Naive thymus-derived CD4-positive, alpha-beta T cell (primary cell): ENCODE measurements around the gene ECE2. TPM values are rescaled to one million over a fixed set of nuclear protein-coding genes. Genes with fewer than 3 reads are reported as not detected.

Experiments used
- ATAC-seq: fragments of 150-1000 bp; cut with Tn5 transposase; 2 replicates; pipeline ENCODE4 v1.10.0; 2021; ENCODE audit warnings: mild to moderate bottlenecking, moderate library complexity
- CTCF ChIA-PET: fragments of 350-600 bp; sonication (Branson Sonifier 250); formaldehyde crosslinking; loops from one replicate; lab custom pipeline; 2021; ENCODE audit warnings: antibody characterized with exemption; lab: Charles Lee
- POLR2A ChIA-PET: fragments of 350-600 bp; sonication (Branson Sonifier 250); formaldehyde crosslinking; loops from one replicate; lab custom pipeline; 2021; ENCODE audit warnings: antibody characterized with exemption, inconsistent platforms; lab: Charles Lee
- DNase-seq, 9 donors: peaks; one replicate each; pipeline versions ENCODE4 v3.0.0 to v3.0.0-alpha.2; 2020 to 2022; ENCODE audit warnings: mixed read lengths in 1 of 9
- H3K27ac ChIP-seq: one replicate; pipeline ENCODE4 v1.7.0; 2013; ENCODE audit warnings: mild to moderate bottlenecking, low read depth, low read length, moderate library complexity
- H3K27me3 ChIP-seq, 2 donors: one replicate each; pipeline ENCODE4 v1.7.0; 2013; ENCODE audit warnings: low read length in 2 of 2, mild to moderate bottlenecking in 2 of 2, moderate library complexity in 2 of 2; ENCODE audit not compliant: control insufficient read depth in 2 of 2, insufficient read depth in 2 of 2
- H3K36me3 ChIP-seq, 3 experiments: 1 replicate in 2 of 3; 2 replicates in 1 of 3; pipeline ENCODE4 v1.7.0; 2013; ENCODE audit warnings: low read length in 3 of 3, mild to moderate bottlenecking in 3 of 3, moderate library complexity in 1 of 3; ENCODE audit not compliant: insufficient read depth in 3 of 3, control insufficient read depth in 2 of 3
- H3K4me1 ChIP-seq, 2 donors: one replicate each; pipeline ENCODE4 v1.7.0; 2013; ENCODE audit warnings: low read length in 2 of 2, mild to moderate bottlenecking in 2 of 2, moderate library complexity in 1 of 2; ENCODE audit not compliant: control insufficient read depth in 2 of 2, insufficient read depth in 2 of 2
- H3K4me3 ChIP-seq: 2 replicates; pipeline ENCODE4 v1.7.0; 2013; ENCODE audit warnings: mild to moderate bottlenecking, low read length
- H3K9me3 ChIP-seq, 3 experiments: 1 replicate in 2 of 3; 2 replicates in 1 of 3; pipeline ENCODE4 v1.7.0; 2013; ENCODE audit warnings: low read length in 3 of 3; ENCODE audit not compliant: control insufficient read depth in 2 of 3
- H3K27ac Mint-ChIP-seq, 9 donors: one replicate each; pipeline ENCODE4 v1.8.0; 2020 to 2022; ENCODE audit warnings: mixed read lengths in 9 of 9, mild to moderate bottlenecking in 8 of 9, moderate library complexity in 5 of 9, inconsistent platforms in 2 of 9
- H3K27me3 Mint-ChIP-seq, 5 donors: one replicate each; pipeline ENCODE4 v1.8.0; 2021 to 2022; ENCODE audit warnings: mixed read lengths in 5 of 5, mild to moderate bottlenecking in 1 of 5
- H3K36me3 Mint-ChIP-seq, 5 donors: one replicate each; pipeline ENCODE4 v1.8.0; 2020 to 2022; ENCODE audit warnings: mixed read lengths in 5 of 5, mild to moderate bottlenecking in 3 of 5, inconsistent platforms in 1 of 5
- H3K4me1 Mint-ChIP-seq, 7 donors: one replicate each; pipeline ENCODE4 v1.8.0; 2020 to 2022; ENCODE audit warnings: mixed read lengths in 7 of 7, mild to moderate bottlenecking in 3 of 7, inconsistent platforms in 1 of 7
- H3K4me3 Mint-ChIP-seq, 10 donors: one replicate each; pipeline ENCODE4 v1.8.0; 2020 to 2022; ENCODE audit warnings: mild to moderate bottlenecking in 10 of 10, mixed read lengths in 10 of 10, moderate library complexity in 6 of 10, inconsistent platforms in 2 of 10
- H3K9me3 Mint-ChIP-seq, 11 donors: one replicate each; pipeline ENCODE4 v1.8.0; 2020 to 2022; ENCODE audit warnings: mixed read lengths in 11 of 11, mild to moderate bottlenecking in 4 of 11, inconsistent platforms in 1 of 11, moderate library complexity in 1 of 11
- intact Hi-C, 2 donors: fragments of 100-400 bp; cut with micrococcal nuclease; formaldehyde crosslinking; loops; one replicate each; pipeline ENCODE4 v1.15.1; 2023
- polyA plus RNA-seq, 2 donors: library from polyadenylated mRNA; unstranded; fragments of 300-500 nt; fragmentation: Illumina TruSeq; gene quantifications; one replicate each; pipeline ENCODE4 v1.2.3, GENCODE V29; 2021
- total RNA-seq, 6 experiments: library from RNA in 5 of 6; stranded (reverse) in 5 of 6; gene quantifications; 1 replicate in 5 of 6; 2 replicates in 1 of 6; pipeline ENCODE4 v1.2.3 and lab custom pipeline; 2021 to 2026

The ECE2 gene
- total and polyA plus RNA-seq, 7 experiments from 2014 or later = not detected

DNA sequence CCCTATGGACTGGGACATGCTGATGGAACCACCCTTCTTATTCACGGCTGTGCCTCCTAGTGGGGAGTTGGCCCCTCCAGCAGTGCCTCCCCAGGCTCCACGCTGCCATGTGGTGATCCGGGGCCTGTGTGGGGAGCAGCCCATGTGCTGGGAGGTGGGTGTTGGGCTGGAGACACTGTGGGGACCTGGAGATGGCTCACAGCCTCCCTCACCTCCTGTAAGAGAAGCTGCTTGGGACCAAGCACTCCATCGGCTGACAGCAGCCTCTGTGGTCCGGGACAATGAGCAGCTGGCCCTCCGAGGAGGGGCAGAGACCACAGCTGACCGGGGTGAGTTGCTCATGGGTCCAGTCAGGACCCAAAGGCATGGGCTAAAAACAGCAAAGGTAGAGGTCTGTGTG lies 36.1 kb upstream of the ECE2 start:
- Mint-ChIP-seq H3K36me3 (peaks cover 0 to 25% (median 9%) of the 10 kb centered on the region in 5 donors), H3K4me1 (peaks cover 0 to 4% (median 0%) of the 10 kb centered on the region in 7 donors), H3K9me3 (peaks cover 0 to 2% (median 0%) of the 10 kb centered on the region in 11 donors), H3K27me3 (no peaks in the 10 kb centered on the region), H3K4me3 (no peak overlapping the region), H3K27ac (no peak overlapping the region)
- Histone ChIP-seq H3K27ac (no peak overlapping the region), H3K4me1 (no peaks in the 10 kb centered on the region), H3K9me3 (no peaks in the 10 kb centered on the region), H3K27me3 (no peaks in the 10 kb centered on the region), H3K4me3 (no peak overlapping the region), H3K36me3 (peaks cover 0 to 33% (median 10%) of the 10 kb centered on the region in 3 experiments)
- DNase-seq = no peak
- ChIA-PET POLR2A (interaction anchor here (1.1 kb wide), 1 partner anchor 12 kb away, joined by 3 read pairs; no protein-coding TSS in a partner anchor), CTCF (interaction anchor here (1.0 to 1.5 kb wide), 2 partner anchors 10 to 274 kb away, joined by 3 to 4 read pairs; no protein-coding TSS in a partner anchor)
- intact Hi-C loops = loop anchor here in 1 of 2 donors (1.0 kb wide), 2 partner anchors 10 to 20 kb away; partner anchors contain the start of gene EEF1AKMT4
- ATAC-seq = no peak

DNA sequence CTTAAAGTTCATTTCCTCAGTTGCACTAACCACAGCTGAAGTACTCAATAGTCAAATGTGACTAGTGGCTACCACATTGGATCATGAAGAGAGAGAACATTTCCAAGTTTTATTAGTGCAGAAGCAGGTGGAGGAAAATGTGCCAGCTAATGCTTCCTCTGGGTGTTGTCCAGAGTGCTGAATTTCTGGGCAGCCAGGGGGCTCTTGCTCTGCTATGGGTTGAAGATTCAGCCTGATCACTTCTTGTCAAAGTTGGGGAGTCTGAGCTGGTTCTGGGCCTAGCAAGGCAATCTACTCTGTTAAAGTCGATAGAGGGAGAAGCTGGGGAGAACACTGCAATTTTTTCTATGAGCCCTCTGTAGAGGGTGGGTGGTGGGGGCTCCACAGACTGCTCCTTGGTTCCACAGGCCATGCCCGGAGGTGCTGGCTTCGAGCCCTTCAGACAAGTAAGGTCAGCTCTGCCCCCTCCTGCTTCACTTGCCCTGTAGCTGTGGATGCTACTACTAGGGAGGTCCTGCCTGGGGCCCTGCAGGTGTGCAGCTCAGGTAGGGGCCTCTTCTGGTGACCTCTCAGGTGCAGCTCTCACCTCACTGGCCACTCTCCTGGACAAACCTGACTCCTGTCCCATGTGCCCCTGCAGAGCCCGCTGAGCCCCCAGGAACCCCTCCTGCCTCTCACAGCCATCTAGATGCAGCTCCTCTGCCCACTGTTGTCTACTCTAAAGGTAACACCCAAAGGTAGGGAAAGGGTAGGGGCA lies 35.3 kb upstream of the ECE2 start:
- H3K36me3 ChIP-seq = peaks cover 0 to 42% (median 16%) of the 10 kb centered on the region in 3 experiments
- Mint-ChIP-seq H3K4me1 (peaks cover 0 to 6% (median under 1%) of the 10 kb centered on the region in 7 donors), H3K27me3 (no peaks in the 10 kb centered on the region), H3K9me3 (peaks cover 0 to 2% (median 0%) of the 10 kb centered on the region in 11 donors), H3K36me3 (peaks cover 0 to 31% (median 14%) of the 10 kb centered on the region in 5 donors), H3K27ac (no peak overlapping the region), H3K4me3 (no peak overlapping the region)
- ATAC-seq (no peak), DNase-seq (no peak)
- intact Hi-C loops = loop anchor here in 1 of 2 donors (1.0 kb wide), 2 partner anchors 9 to 19 kb away; partner anchors contain the start of gene EEF1AKMT4
- ChIA-PET CTCF (interaction anchor here (1.0 to 1.5 kb wide), 2 partner anchors 9 to 273 kb away, joined by 3 to 4 read pairs; no protein-coding TSS in a partner anchor), POLR2A (interaction anchor here (1.1 kb wide), 1 partner anchor 13 kb away, joined by 3 read pairs; no protein-coding TSS in a partner anchor)
- H3K4me1 ChIP-seq = no peaks in the 10 kb centered on the region
- H3K27me3 ChIP-seq = no peaks in the 10 kb centered on the region
- H3K4me3 ChIP-seq = no peak overlapping the region
- H3K9me3 ChIP-seq = no peaks in the 10 kb centered on the region
- no peak overlapping the region for H3K27ac ChIP-seq

DNA sequence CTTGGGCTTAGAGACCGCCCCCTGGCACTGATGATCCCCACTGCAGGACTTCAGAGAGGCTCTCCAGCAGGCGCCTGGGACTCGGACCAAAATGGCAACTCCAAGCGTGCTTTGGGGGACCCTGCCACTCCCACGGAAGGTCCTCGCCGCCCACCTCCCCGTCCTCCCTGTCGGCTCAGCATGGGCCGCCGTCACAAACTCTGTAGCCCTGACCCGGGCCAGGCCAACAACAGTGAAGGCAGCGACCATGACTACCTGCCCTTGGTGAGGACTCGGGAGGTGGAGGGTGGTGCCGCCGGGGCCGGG lies 34.7 kb upstream of the ECE2 start:
- ATAC-seq (no peak), DNase-seq (no peak)
- no peak overlapping the region for H3K4me3 Mint-ChIP-seq
- H3K27ac ChIP-seq = no peak overlapping the region
- H3K27me3 Mint-ChIP-seq = no peaks in the 10 kb centered on the region
- no peaks in the 10 kb centered on the region for H3K27me3 ChIP-seq
- peaks cover 0 to 47% (median 16%) of the 10 kb centered on the region in 3 experiments for H3K36me3 ChIP-seq
- H3K9me3 ChIP-seq = no peaks in the 10 kb centered on the region
- CTCF ChIA-PET = interaction anchor here (1.5 kb wide), 1 partner anchor 273 kb away, joined by 3 read pairs; no protein-coding TSS in a partner anchor
- no peak overlapping the region for H3K27ac Mint-ChIP-seq
- intact Hi-C loops = no loop called here
- peaks cover 0 to 31% (median 18%) of the 10 kb centered on the region in 5 donors for H3K36me3 Mint-ChIP-seq
- peaks cover 0 to 11% (median 5%) of the 10 kb centered on the region in 7 donors for H3K4me1 Mint-ChIP-seq
- H3K4me1 ChIP-seq = no peaks in the 10 kb centered on the region
- no peak overlapping the region for H3K4me3 ChIP-seq
- POLR2A ChIA-PET = no interaction called here
- H3K9me3 Mint-ChIP-seq = peaks cover 0 to 2% (median 0%) of the 10 kb centered on the region in 11 donors

DNA sequence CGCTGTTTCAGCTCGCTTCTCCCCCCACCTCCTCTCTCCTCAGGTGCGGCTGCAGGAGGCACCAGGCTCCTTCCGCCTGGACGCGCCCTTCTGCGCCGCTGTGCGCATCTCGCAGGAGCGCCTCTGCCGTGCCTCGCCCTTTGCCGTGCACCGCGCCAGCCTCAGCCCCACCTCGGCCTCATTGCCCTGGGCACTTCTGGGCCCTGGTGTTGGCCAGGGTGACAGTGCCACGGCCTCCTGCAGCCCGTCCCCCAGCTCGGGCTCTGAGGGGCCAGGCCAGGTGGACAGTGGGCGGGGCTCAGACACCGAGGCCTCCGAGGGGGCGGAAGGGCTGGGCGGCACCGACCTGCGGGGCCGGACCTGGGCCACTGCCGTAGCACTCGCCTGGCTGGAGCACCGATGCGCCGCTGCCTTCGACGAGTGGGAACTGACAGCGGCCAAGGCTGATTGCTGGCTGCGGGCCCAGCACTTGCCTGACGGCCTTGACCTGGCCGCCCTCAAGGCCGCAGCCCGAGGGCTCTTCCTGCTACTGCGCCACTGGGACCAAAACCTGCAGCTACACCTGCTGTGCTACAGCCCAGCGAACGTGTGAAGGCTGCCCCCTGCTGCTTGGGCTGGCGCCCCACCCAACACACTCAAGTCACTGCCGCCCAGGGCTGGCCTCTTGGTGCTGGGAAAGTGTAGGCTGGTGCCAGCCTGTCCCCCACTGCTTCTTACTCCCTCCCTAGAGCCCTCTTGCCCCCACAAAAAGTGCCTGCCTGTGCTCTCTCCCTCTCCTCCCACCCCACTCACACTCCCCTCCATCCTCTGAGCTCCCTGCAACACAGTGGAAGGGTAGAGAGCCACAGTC lies 34.1 kb upstream of the ECE2 start:
- H3K4me1 Mint-ChIP-seq = peaks cover 0 to 12% (median 9%) of the 10 kb centered on the region in 7 donors
- H3K9me3 ChIP-seq = no peaks in the 10 kb centered on the region
- no peak overlapping the region for H3K27ac ChIP-seq
- DNase-seq = no peak
- ChIA-PET CTCF (no interaction called here), POLR2A (no interaction called here)
- no peak overlapping the region for H3K27ac Mint-ChIP-seq
- peaks cover 0 to 2% (median 0%) of the 10 kb centered on the region in 11 donors for H3K9me3 Mint-ChIP-seq
- H3K27me3 Mint-ChIP-seq = no peaks in the 10 kb centered on the region
- peak; percentile 45 for ATAC-seq
- peaks cover 0 to 31% (median 20%) of the 10 kb centered on the region in 5 donors for H3K36me3 Mint-ChIP-seq
- intact Hi-C loops = no loop called here
- no peak overlapping the region for H3K4me3 ChIP-seq
- peaks cover 0 to 47% (median 16%) of the 10 kb centered on the region in 3 experiments for H3K36me3 ChIP-seq
- H3K4me1 ChIP-seq = no peaks in the 10 kb centered on the region
- no peak overlapping the region for H3K4me3 Mint-ChIP-seq
- H3K27me3 ChIP-seq = no peaks in the 10 kb centered on the region

DNA sequence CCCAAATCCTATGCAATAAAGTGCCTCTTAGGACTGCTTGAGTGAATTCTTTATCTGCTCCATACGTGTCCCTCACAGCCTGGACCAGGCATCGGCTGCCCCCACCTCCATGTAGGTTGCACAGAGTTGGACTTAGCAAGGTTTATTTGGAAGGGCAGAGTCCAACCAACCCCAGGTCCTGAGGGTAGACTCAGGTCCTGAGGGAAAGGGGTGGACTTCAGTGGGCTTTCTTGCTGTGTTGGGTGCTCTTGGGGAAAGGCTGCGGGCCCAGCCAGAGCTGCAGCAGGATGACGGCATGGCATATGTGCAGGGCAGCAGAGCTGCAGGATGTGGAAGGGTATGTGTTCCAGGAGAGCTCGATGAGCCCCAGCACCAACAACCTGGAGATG lies 33.5 kb upstream of the ECE2 start:
- Mint-ChIP-seq H3K27me3 (no peaks in the 10 kb centered on the region), H3K4me1 (peaks cover 0 to 12% (median 9%) of the 10 kb centered on the region in 7 donors), H3K27ac (no peak overlapping the region), H3K4me3 (no peak overlapping the region), H3K36me3 (peaks cover 0 to 31% (median 20%) of the 10 kb centered on the region in 5 donors), H3K9me3 (peaks cover 0 to 2% (median 0%) of the 10 kb centered on the region in 11 donors)
- CTCF ChIA-PET = no interaction called here
- Histone ChIP-seq H3K9me3 (no peaks in the 10 kb centered on the region), H3K27ac (no peak overlapping the region), H3K36me3 (peaks cover 0 to 47% (median 16%) of the 10 kb centered on the region in 3 experiments), H3K27me3 (no peaks in the 10 kb centered on the region), H3K4me3 (no peak overlapping the region), H3K4me1 (peaks cover 0 to 1% of the 10 kb centered on the region in 2 donors)
- POLR2A ChIA-PET = no interaction called here
- no peak for DNase-seq
- ATAC-seq = no peak
- intact Hi-C loops = no loop called here
